ENCODE data around the gene SORT1.

- TF ChIP-seq CTCF (IDR thresholded peaks at IDR 0.05; ENCODE audit: poor library complexity, severe bottlenecking) (no peak), EP300 (conservative IDR thresholded peaks at IDR 0.05; ENCODE audit: poor library complexity, severe bottlenecking) (no peak)
These were observed 4.7 kb downstream of the SORT1 start for GRCh38 chr1:109392788-109393616.
